Erythroblast (primary cell): ENCODE measurements around the gene TRMU.

Experiments
- GATA1 ChIP-seq: IDR thresholded peaks from 2 replicates; pipeline ENCODE4 v1.6.1; 2011; ENCODE audit warnings: low read depth, mild to moderate bottlenecking, control low read depth, low read length, moderate library complexity
- POLR2A ChIP-seq: IDR thresholded peaks from 2 replicates; pipeline ENCODE4 v1.6.1; 2011; ENCODE audit warnings: mild to moderate bottlenecking, low read length

DNA sequence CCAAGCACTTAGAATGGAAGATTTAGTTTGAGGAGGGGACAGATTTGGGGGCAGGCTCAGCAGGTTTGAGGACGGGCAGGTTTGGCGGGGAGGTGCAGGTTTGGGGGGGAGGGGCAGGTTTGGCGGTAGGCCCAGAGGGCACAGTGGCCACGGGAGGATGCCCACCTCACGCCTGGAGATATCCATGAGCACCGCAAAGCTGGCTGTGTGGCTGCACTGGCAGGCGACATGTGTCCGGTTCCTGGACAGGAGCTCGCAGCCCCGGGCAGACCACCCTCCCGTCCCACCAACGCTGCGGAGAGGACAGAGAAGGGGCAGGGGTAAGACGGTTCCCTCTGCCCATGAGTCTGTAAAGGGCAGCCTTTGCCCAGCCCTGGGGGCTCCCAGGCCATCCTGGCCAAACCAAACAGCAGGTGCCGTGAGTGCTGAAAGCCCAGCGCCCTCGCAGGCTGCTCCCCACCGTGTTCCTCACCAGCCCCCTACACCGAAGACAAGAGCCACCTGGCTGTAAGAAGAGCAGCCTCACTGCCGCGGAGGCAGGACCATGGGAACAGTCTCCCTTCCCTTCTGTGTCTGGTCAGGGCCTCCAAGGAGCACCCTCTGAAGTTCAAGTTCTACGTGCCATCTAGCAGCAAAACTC lies 43.0 kb downstream of the TRMU start:
- TF ChIP-seq POLR2A (no peak), GATA1 (no peak)
